ENCODE data around the gene ZSCAN12.

- TF ChIP-seq, protein P1, sequence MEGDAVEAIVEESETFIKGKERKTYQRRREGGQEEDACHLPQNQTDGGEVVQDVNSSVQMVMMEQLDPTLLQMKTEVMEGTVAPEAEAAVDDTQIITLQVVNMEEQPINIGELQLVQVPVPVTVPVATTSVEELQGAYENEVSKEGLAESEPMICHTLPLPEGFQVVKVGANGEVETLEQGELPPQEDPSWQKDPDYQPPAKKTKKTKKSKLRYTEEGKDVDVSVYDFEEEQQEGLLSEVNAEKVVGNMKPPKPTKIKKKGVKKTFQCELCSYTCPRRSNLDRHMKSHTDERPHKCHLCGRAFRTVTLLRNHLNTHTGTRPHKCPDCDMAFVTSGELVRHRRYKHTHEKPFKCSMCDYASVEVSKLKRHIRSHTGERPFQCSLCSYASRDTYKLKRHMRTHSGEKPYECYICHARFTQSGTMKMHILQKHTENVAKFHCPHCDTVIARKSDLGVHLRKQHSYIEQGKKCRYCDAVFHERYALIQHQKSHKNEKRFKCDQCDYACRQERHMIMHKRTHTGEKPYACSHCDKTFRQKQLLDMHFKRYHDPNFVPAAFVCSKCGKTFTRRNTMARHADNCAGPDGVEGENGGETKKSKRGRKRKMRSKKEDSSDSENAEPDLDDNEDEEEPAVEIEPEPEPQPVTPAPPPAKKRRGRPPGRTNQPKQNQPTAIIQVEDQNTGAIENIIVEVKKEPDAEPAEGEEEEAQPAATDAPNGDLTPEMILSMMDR (IDR thresholded peaks at IDR 0.05), result no peak
- TF ChIP-seq POLR2A (IDR thresholded peaks at IDR 0.05), result no peak
Observed at GRCh38 chr6:28349344-28349891, 50.1 kb downstream of the ZSCAN12 start.

All from ovary (tissue), 3 donors.